Eye (tissue), 1 donor: ENCODE measurements around the gene RCOR1.
A peak's percentile ranks its signal among the peaks of the same experiment; 100 is the strongest.
"Not testable (repeated sequence)": the region's sequence is repeated elsewhere in the genome, so short reads cannot be mapped to it uniquely, and the experiment has no call there.

ENCODE experiments used
- DNase-seq: peaks from one replicate; pipeline ENCODE4 v3.0.0-alpha.2; 2015

RCOR1 gene

GRCh38 chr14:102571478-102572042, 20.9 kb upstream of the RCOR1 start:
- DNase-seq, result no peak

GRCh38 chr14:102573161-102573560, 19.3 kb upstream of the RCOR1 start:
- DNase-seq, result not testable (repeated sequence)

GRCh38 chr14:102573591-102574046, 18.8 kb upstream of the RCOR1 start:
- no peak for DNase-seq

GRCh38 chr14:102574281-102575159, 17.9 kb upstream of the RCOR1 start:
- peak; percentile 39 for DNase-seq

GRCh38 chr14:102575160-102575845, 17.1 kb upstream of the RCOR1 start:
- no peak for DNase-seq

GRCh38 chr14:102575846-102576428, 16.5 kb upstream of the RCOR1 start:
- DNase-seq, result not testable (repeated sequence)

GRCh38 chr14:102578821-102579220, 13.6 kb upstream of the RCOR1 start:
- no peak for DNase-seq

GRCh38 chr14:102579696-102580549, 12.5 kb upstream of the RCOR1 start:
- peak; percentile 46 for DNase-seq

- no peak for DNase-seq
Observed at GRCh38 chr14:102580550-102581110, 11.8 kb upstream of the RCOR1 start.

- no peak for DNase-seq
Observed at GRCh38 chr14:102581193-102581592, 11.3 kb upstream of the RCOR1 start.

- no peak for DNase-seq
Observed at GRCh38 chr14:102583726-102584125, 8.7 kb upstream of the RCOR1 start.

- peak; percentile 82 for DNase-seq
Observed at GRCh38 chr14:102584871-102585869, 7.3 kb upstream of the RCOR1 start.

GRCh38 chr14:102586420-102587104, 5.9 kb upstream of the RCOR1 start:
- no peak for DNase-seq

GRCh38 chr14:102588821-102589220, 3.6 kb upstream of the RCOR1 start:
- DNase-seq, result no peak

GRCh38 chr14:102589761-102590290, 2.6 kb upstream of the RCOR1 start:
- DNase-seq, result no peak

- DNase-seq, result peak; percentile 75
Observed at GRCh38 chr14:102590667-102591099, 1.8 kb upstream of the RCOR1 start.

- DNase-seq, result peak; percentile 86
Observed at GRCh38 chr14:102591372-102591943, 991 bp upstream of the RCOR1 start.

- DNase-seq, result no peak
Observed at GRCh38 chr14:102592763-102593060, 263 bp downstream of the RCOR1 start.

- DNase-seq, result peak; percentile 67
Observed at GRCh38 chr14:102593061-102593824, 794 bp downstream of the RCOR1 start.
